HG03139 (cell line): ENCODE results near the gene RGS19.
"Not testable (repeated sequence)": the region's sequence is repeated elsewhere in the genome, so short reads cannot be mapped to it uniquely, and the experiment has no call there.

Experiments used
- ATAC-seq: cut with Tn5 transposase; IDR thresholded peaks from one replicate; pipeline ENCODE4 v1.9.1; 2021; ENCODE audit not compliant: unreplicated experiment

Gene RGS19

DNA sequence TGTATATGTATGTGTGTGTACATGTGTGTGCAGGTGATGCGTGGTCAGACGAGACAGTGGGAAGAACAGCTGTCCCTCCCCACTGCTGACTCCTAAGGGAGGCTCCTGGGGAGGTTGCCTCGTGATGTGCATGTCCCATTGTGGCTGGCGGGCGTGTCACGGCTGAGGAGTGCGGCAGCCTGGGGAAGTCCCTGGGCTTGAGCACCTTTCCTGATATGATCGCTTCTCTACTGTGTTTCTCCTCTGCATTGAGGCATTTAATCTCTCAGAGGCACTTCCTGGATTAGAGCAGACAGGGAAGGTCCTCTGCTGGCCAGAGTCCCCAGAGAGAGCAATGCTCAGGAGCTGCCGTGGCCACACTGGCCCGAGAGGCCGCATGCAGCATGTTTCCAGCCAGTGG, 16.6 kb upstream of the RGS19 start:
- no peak for ATAC-seq

GRCh38 chr20:64095455-64095854, 16.1 kb upstream of the RGS19 start:
- no peak for ATAC-seq

DNA sequence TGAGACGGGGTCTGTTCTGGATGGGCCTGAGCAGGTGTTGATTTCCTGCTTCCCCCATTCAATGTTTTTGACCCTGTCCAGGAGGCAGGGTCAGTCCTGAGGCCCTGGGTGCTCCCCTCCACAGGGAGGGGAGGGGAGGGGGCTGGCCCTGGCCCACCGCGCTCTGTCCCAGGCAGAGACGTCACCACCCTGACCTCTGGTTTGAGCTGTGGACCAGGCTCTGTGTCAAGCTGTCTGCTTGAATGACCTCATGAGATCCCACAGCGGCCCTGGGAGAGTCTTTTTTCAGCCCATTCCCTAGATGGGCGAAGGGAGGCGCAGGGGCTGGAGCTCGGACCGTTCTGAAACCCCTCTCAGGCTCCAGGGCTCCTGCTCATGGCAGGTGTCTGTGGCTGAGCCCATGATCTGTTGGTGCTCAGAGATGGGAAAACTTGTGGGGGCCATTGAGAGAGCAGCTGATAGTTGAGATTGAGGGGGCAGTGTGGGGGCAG, 13.7 kb upstream of the RGS19 start:
- ATAC-seq = no peak

DNA sequence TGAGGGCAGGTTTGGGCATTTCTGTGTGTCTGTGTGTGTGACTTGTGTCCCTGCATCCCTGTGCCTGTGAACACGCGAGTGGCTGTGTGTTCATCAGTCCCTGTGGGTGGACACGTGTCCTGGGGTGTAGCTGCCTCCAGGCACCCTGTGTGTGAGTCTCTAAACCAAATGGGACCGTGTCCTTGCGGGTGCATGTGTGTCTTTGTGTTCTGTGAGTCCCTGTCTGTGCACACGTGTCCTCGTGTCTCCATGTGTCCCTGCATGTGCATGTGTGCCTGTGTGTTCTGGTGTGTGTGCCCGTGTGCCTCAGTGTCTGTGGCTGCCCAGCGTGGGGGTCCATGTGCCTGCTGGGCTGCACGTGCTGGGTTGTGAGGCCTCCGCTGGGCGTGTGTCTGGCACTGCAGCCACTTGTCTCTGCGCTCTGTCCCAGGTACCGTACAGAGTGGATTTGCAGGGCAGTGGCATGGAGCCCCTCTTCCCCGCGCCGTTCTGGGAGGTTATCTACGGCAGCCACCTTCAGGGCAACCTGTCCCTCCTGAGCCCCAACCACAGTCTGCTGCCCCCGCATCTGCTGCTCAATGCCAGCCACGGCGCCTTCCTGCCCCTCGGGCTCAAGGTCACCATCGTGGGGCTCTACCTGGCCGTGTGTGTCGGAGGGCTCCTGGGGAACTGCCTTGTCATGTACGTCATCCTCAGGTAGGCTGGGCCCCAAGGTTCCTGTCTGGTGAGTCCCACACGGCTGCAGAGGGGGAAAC, 13.1 kb upstream of the RGS19 start:
- ATAC-seq = no peak

DNA sequence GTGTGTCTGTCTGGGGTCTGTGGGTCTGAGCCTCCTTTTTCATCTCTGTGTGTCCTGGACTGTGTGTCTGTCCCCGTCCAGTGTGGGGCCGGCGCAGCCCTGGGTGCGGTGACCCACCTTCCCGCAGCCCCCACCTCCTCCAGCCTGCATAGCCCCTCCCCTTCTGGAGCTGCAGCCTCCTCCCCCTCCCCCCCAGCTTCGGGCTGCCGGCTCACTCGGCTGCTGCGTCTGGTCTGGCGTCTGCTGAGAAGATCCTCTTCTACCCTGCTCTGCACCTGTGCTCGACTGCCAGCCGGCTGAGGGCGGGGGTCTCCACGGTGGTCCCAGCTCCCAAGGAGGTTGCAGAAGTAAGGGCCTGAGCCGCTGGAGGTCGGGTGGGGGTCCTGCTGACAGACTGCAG, 12.5 kb upstream of the RGS19 start:
- no peak for ATAC-seq

DNA sequence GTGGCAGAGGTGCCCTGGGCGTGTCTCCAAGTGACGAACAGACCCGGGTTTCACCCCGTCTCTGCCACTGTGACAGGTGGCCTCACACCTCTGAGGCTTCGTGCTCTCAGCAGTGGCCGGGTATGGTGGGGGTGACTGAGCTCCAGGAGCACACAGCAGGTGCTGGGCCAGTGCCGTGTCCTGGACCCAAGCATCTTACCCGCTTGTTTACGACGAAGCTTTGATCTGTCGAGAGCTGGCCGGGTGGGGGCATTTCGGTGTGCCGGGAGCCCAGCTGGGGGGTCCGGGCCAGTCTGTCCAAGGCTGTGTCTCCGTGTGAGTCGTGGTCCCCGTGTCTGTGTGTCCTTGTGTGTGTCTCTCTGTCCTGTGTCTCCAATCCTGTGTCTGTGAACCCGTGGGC, 12.0 kb upstream of the RGS19 start:
- ATAC-seq = no peak

DNA sequence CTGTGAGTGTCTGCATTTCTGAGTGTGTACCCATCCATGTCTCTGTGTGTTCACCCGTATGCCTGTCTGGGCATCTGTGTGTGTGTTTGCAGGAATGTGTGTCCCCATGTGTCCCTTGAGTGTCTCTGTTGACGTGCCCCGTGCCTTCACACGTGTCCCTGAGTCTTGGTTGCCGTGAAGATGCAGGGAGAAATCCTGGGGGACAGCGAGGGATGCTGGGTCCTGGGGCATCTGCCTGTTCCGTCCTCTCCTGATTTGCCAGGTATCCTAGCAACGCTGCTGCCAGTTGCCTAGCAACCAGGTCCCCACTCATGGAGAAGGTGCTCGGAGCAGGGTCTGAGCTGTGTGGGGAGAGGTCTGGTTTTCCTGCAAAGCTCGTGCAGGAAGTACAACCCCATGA, 10.8 kb upstream of the RGS19 start:
- no peak for ATAC-seq

GRCh38 chr20:64088586-64088985, 9.3 kb upstream of the RGS19 start:
- ATAC-seq = not testable (repeated sequence)

DNA sequence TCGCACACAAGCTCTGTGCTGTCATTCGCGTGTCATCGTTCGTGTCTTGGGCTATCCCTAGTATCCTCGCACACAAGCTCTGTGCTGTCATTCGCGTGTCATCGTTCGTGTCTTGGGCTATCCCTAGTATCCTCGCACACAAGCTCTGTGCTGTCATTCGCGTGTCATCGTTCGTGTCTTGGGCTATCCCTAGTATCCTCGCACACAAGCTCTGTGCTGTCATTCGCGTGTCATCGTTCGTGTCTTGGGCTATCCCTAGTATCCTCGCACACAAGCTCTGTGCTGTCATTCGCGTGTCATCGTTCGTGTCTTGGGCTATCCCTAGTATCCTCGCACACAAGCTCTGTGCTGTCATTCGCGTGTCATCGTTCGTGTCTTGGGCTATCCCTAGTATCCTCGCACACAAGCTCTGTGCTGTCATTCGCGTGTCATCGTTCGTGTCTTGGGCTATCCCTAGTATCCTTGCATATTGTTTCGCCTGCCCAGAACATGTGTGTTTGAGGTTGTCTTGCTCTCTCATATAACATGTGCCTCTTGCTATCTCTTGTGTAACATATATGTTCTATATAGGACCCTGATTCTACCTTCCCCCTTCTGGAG, 8.0 kb upstream of the RGS19 start:
- not testable (repeated sequence) for ATAC-seq

DNA sequence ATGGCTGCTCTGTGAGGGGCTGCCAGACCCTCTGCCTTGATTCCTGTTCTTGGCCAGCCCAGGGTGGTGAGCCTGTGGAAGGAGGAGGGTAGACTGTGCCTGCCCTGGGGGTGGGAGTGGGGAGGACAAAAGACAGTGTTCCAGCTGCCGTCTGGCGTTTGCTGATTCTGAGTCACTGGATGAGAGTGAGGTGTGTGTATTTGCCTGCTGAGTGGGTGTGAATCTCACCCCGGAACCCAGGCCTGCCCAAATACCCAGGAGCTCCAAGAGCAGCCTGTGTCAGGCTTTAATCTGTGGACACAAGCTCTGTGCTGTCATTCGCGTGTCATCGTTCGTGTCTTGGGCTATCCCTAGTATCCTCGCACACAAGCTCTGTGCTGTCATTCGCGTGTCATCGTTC, 7.5 kb upstream of the RGS19 start:
- no peak for ATAC-seq

- no peak for ATAC-seq
Measured at GRCh38 chr20:64084685-64085152, 5.4 kb upstream of the RGS19 start.

- ATAC-seq = no peak
Measured at GRCh38 chr20:64083804-64084684, 4.7 kb upstream of the RGS19 start, which contains the start of gene LKAAEAR1. LKAAEAR1 (minus strand) TSS chr20:64084398; CDS start chr20:64084219, 179 bp downstream.

GRCh38 chr20:64083378-64083803, 4.1 kb upstream of the RGS19 start:
- ATAC-seq = no peak

DNA sequence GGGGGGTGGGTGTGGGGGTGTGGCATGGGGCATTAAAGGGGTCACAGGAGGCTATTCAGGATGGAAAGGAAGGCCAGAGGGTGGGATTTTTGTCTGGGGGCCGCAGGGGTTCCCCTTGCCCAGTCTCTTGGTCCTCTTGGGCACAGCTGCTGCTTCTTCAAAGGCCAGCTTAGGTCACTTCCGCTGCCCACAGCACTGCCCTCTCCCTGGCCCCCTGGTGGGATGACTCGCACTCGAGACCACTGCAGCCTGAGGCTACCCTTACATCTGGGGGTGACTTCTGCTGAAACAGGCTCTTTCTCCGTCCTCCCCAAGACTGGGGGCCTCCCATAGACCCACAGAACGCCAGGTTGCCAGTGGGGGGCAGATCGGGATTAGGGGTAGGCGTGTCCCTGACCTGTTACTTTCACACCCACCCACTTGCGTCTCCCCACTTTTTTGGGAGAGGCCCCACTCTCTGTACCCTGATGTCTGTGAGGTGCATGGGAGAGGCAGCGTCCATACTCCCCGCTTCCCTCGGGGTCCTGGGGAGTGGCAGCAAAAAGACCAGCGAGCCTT, 3.6 kb upstream of the RGS19 start:
- no peak for ATAC-seq

DNA sequence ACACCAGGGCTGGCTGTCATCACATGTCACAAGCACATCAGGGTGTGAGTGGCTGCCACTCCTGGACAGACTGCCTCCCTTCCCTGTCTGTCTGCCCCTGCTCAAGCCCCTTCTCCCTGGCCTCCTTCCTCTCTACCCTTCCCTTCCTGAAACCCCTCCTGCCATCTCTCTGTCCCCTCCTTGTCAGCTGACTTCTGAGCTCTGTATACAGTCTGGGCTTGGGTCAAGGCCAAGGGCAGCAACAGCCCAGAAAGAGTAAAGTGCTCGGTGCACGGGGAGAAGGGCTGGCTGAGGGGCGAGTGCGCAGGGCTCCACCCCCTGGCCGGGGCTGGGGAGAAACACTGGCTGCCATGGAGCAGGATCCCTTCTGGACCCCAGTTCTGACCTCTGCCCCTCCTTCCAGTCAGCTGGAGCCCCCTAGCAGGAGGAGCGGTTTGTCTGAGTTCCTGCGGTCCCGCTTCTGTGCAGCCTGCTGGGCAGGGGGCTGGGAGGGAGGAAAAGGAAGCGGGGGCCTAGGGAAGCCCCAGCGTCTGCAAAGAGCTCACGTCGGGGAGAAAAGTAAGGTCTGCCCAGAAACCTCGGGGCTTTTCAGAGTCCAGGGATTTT, 2.9 kb upstream of the RGS19 start:
- no peak for ATAC-seq

DNA sequence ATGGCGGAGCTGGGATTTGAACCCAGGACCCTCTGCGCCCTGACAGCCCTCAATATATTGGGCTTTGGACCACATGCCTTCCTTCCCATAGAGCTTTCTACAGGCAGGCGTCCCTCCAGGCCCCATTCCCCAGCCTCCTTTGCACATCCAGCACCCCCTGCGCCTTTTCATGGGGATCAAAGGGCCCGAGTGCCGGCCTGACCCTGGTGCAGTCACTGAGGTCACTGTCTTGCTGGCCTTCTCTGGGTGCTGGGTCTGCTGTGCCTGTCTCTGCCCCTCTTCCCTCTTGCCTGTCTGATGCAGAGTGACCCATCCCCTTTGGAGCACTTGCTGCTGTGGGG, 2.3 kb upstream of the RGS19 start:
- no peak for ATAC-seq

DNA sequence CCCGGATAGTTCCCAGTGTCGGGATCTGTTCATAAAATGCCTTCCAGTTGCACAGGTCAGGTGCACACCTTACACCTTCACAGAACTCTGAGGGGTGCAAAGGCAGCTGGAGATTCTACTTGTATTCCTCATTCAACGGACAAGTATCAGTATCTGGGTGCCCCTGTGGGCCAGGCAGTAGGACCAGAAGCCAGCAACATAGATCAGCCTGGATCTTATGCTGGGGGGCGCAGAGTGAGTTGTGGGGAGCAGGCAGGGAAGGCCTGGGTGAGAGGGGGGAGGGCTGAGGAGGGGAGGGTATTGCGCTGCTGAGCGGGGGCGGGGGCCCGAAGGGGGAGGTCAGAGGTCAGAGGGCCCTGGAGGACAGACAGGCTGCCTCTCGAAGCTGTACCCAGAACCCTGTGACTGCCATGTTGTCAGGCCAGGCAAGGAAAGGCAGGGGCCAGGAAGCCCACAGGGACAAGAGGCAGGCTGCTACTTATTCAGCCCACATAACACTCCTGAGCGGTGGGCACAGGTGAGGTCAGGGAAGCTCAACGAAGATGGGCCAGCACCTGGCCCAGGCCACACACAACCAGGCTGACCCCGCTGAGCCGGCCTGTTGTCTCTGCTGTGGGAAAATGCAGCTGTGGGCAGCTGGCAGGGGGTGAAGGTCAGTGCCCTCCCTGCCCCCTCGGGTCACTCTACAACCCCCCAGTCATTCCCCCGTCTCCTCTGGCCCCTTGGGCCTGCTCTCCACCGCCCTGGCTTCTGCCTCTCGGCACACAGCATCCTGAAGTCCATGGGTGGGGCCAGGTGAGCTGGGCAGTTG, 1.7 kb upstream of the RGS19 start:
- ATAC-seq = no peak

- ATAC-seq = no peak
Measured at GRCh38 chr20:64080013-64080812, 895 bp upstream of the RGS19 start, which contains the start of gene OPRL1. OPRL1 (plus strand) TSS chr20:64080082; CDS start chr20:64092721, 12,639 bp downstream.

DNA sequence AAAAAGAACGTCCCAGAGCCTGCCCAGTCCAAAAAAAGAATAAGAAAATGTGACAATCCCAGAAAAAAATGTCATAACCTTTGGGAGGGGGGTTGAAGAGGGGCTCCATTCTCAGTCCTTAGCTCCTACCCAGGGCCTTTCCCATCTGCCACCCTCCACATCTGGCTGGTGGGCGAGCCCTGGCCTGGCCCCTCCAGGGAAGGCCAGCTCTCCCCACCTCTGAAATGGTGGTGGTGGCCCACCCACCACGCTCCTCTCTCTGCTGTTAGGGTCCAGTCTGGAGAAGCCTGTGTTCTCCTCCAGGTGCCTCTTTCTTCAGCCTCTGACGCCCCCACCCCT, 415 bp downstream of the RGS19 start:
- ATAC-seq = no peak
